HepG2 (cell line): ENCODE results near the gene ZNF394. TPM values are rescaled to one million over a fixed set of nuclear protein-coding genes. Genes with fewer than 3 reads are reported as not detected.
A peak's percentile ranks its signal among the peaks of the same experiment; 100 is the strongest.

Experiments used
- ATAC-seq: fragments of 200-7000 bp; cut with Tn5 transposase; 3 replicates; pipeline ENCODE4 v1.9.1; 2020; ENCODE audit warnings: mild to moderate bottlenecking, moderate library complexity
- BruUV-seq: library from RNA; stranded (reverse); fragments of 400-500 nt; replicated peaks from 2 replicates; lab custom pipeline; 2021; lab: Mats Ljungman, UMichigan
- CTCF ChIA-PET: fragments of 300-600 bp; formaldehyde crosslinking; extraction: SDS; loops from one replicate; lab custom pipeline; 2021; ENCODE audit warnings: low total read pairs, inconsistent platforms, low intra/inter-chr PET ratio; lab: Yijun Ruan, JAX
- POLR2A ChIA-PET: fragments of 350-600 bp; sonication (Branson Sonifier 250); formaldehyde crosslinking; loops from one replicate; lab custom pipeline; 2020; ENCODE audit warnings: antibody characterized with exemption, inconsistent platforms; lab: Yijun Ruan, JAX
- DNase-seq: peaks from one replicate; pipeline ENCODE4 v3.0.0-alpha.2; 2015; ENCODE audit warnings: low spot score
- FAIRE-seq: peaks from 3 replicates; lab custom pipeline; 2011; peaks lifted over from hg19 to GRCh38; lab: Jason Lieb, UNC
- H2AFZ ChIP-seq: one replicate; pipeline ENCODE4 v1.6.1; 2011; ENCODE audit warnings: low read length, inconsistent platforms
- H3K27ac ChIP-seq: fragments of 300-600 bp; 3 replicates; pipeline ENCODE4 v1.8.0; 2011; ENCODE audit warnings: mixed run types, mild to moderate bottlenecking, mixed read lengths, low read length, inconsistent platforms; ENCODE audit not compliant: insufficient read depth; ENCODE audit errors: extremely low read length
- H3K27me3 ChIP-seq, 2 experiments: fragments of 200-600 bp in 1 of 2; 2 replicates in 1 of 2; 3 replicates in 1 of 2; pipeline versions ENCODE4 v1.6.0 to v1.8.0; 2011; ENCODE audit warnings: low read length in 2 of 2, mild to moderate bottlenecking in 2 of 2, moderate library complexity in 2 of 2, inconsistent platforms in 1 of 2; ENCODE audit not compliant: insufficient read depth in 2 of 2, control insufficient read depth in 1 of 2
- H3K36me3 ChIP-seq, 2 experiments: fragments of 200-600 bp in 1 of 2; replicated peaks in 1 of 2; 2 replicates in 1 of 2; 3 replicates in 1 of 2; pipeline versions ENCODE4 v1.5.1 to v1.8.0; 2011; ENCODE audit warnings: low read length in 2 of 2, inconsistent platforms in 1 of 2; ENCODE audit not compliant: insufficient read depth in 2 of 2, control insufficient read depth in 1 of 2
- H3K4me1 ChIP-seq: 2 replicates; pipeline ENCODE4 v1.5.1; 2012; ENCODE audit warnings: low read length, inconsistent platforms; ENCODE audit not compliant: insufficient read depth
- H3K4me2 ChIP-seq: 2 replicates; pipeline ENCODE4 v1.6.0; 2011; ENCODE audit warnings: low read depth, low read length, inconsistent platforms
- H3K4me3 ChIP-seq, 3 experiments: fragments of 200-600 bp in 1 of 3; sonication (generic), shearing (Covaris generic) in 1 of 3; replicated peaks in 1 of 3; 2 replicates each; pipeline ENCODE4 v1.5.1; 2011 to 2016; ENCODE audit warnings: low read length in 3 of 3, inconsistent platforms in 2 of 3, low read depth in 2 of 3, mild to moderate bottlenecking in 2 of 3, control low read depth in 1 of 3, mixed read lengths in 1 of 3; ENCODE audit not compliant: insufficient read depth in 1 of 3
- H3K79me2 ChIP-seq: one replicate; pipeline ENCODE4 v1.6.1; 2011; ENCODE audit warnings: low read length, inconsistent platforms; ENCODE audit not compliant: insufficient read depth
- H3K9ac ChIP-seq: 2 replicates; pipeline ENCODE4 v1.6.0; 2011; ENCODE audit warnings: mild to moderate bottlenecking, low read depth, low read length, inconsistent platforms; ENCODE audit not compliant: insufficient read depth
- H3K9me3 ChIP-seq: 2 replicates; pipeline ENCODE4 v1.5.1; 2012; ENCODE audit warnings: mild to moderate bottlenecking, low read length
- H4K20me1 ChIP-seq: 2 replicates; pipeline ENCODE4 v1.6.0; 2011; ENCODE audit warnings: inconsistent platforms, mild to moderate bottlenecking, low read length, moderate library complexity; ENCODE audit not compliant: insufficient read depth
- CBX1 ChIP-seq: IDR thresholded peaks from one replicate; pipeline ENCODE4 v1.6.1; 2016; ENCODE audit warnings: antibody characterized with exemption, low read depth
- MNT ChIP-seq: fragments of 450-650 bp; IDR thresholded peaks from 2 replicates; pipeline ENCODE4 v1.6.1; 2016
- POLR2G ChIP-seq: fragments of 200-400 bp; formaldehyde crosslinking; IDR thresholded peaks from 2 replicates; pipeline ENCODE4 v1.6.1; 2018; ENCODE audit warnings: mild to moderate bottlenecking, low read depth, low read length, moderate library complexity
- RAD21 ChIP-seq: fragments of 450-650 bp; formaldehyde crosslinking; IDR thresholded peaks from 2 replicates; pipeline ENCODE4 v1.5.0; 2020; ENCODE audit warnings: mild to moderate bottlenecking
- TEAD3 ChIP-seq: optimal IDR thresholded peaks from 2 replicates; pipeline ENCODE3; 2016; ENCODE audit warnings: borderline replicate concordance
- ZFY ChIP-seq: sonication (generic); formaldehyde crosslinking; IDR thresholded peaks from 2 replicates; pipeline ENCODE4 v1.4.0; 2020; ENCODE audit warnings: missing genetic modification reagents
- ZNF33A ChIP-seq: sonication (generic); formaldehyde crosslinking; IDR thresholded peaks from 2 replicates; pipeline ENCODE4 v1.5.1; 2020; ENCODE audit warnings: missing genetic modification reagents, mild to moderate bottlenecking, moderate library complexity, borderline replicate concordance
- ZNF75D ChIP-seq: sonication (generic); formaldehyde crosslinking; IDR thresholded peaks from 2 replicates; pipeline ENCODE4 v1.8.1; 2023; ENCODE audit warnings: missing genetic modification reagents, mild to moderate bottlenecking, borderline replicate concordance
- WGBS: methylation state at CpG from one replicate; pipeline ENCODE4 v1.1.6; 2017; ENCODE audit warnings: low lambda C conversion rate; 5-methylcytosine and 5-hydroxymethylcytosine counted together
- in situ Hi-C: cut with HindIII; loops from 2 replicates; pipeline ENCODE4 v1.10.0; 2017; ENCODE audit warnings: low pct_unique_long_range_greater_than_20kb; ENCODE audit not compliant: extremely low pct_ligation_motif_present
- intact Hi-C: fragments of 100-400 bp; cut with micrococcal nuclease; formaldehyde crosslinking; loops from one replicate; pipeline ENCODE4 v1.10.0; 2022; ENCODE audit not compliant: unreplicated experiment
- polyA plus RNA-seq, 8 experiments: library from polyadenylated mRNA; depleted of rRNA in 3 of 8; stranded (reverse) in 7 of 8; unstranded in 1 of 8; fragments of >200 nt; fragmentation: Illumina TruSeq in 4 of 8; extraction: Trizol in 4 of 8; gene quantifications; 2 replicates each; pipeline versions ENCODE4 v1.2.1 to v1.2.3, GENCODE V29; 2011 to 2016; ENCODE audit warnings: low read depth in 4 of 8, missing spikeins in 1 of 8, mixed read lengths in 1 of 8; ENCODE audit not compliant: insufficient read depth in 1 of 8
- total RNA-seq, 5 experiments: library from RNA; depleted of rRNA; stranded (reverse); fragments of >200 nt; fragmentation: Illumina TruSeq; extraction: Trizol; gene quantifications; 2 replicates each; pipeline ENCODE4 v1.2.3, GENCODE V29; 2016; ENCODE audit warnings: low read depth in 1 of 5
- TF ChIP-seq, protein P1 (sequence below): IDR thresholded peaks from 2 replicates; pipeline ENCODE4 v1.6.1; 2018; ENCODE audit warnings: missing genetic modification reagents
- TF ChIP-seq, protein P2 (sequence below): sonication (generic); formaldehyde crosslinking; IDR thresholded peaks from 2 replicates; pipeline ENCODE4 v1.4.0; 2020; ENCODE audit warnings: missing genetic modification reagents
- TF ChIP-seq, protein P3 (sequence below): IDR thresholded peaks from 2 replicates; pipeline ENCODE4 v1.6.1; 2016; ENCODE audit warnings: missing biosample characterization, missing genetic modification reagents, low read depth

Gene ZNF394
- total and polyA plus RNA-seq, 2 of the 13 experiments (the other 11 are each of a cell fraction or from before 2014, with no cell fraction given) = 7.8 to 19.6 TPM

DNA sequence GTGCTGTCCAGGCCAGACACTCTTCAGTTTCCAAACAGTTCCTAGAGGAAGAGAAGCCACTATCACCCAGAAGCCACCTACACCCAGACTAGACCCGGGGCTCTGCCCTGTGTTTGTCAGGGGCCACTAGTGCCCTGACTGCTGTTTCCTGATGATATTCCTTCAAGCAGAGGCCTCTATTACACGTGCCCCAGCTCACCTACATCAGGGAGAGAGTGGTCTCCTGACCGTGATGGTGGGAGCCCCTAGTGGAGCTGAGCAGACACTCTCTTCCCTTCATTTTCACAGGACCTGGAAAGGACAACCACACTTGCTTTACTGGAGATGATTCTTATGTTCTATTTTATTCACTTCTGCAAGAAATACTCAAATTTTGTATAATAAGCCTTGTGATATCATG, 9.2 kb downstream of the ZNF394 start:
- TF ChIP-seq RAD21 (CRISPR knock-in tag) = 0 out of 2 replicates have a peak, but pooled peaks have one; percentile 9
- peak; percentile 41; the same call in 1 of the 2 replicates for TF ChIP-seq POLR2G
- TF ChIP-seq CBX1 = no peak
- in situ Hi-C loops = no loop called here
- no peaks in the 10 kb centered on the region for H3K27me3 ChIP-seq
- H3K4me2 ChIP-seq = no peak overlapping the region
- H3K4me1 ChIP-seq = peaks cover 9% of the 10 kb centered on the region
- ChIA-PET CTCF (no interaction called here), POLR2A (interaction anchor here (2.7 kb wide), 1 partner anchor 14 kb away, joined by 8 read pairs; the partner anchor contains the start of gene ZKSCAN5)
- no peak for FAIRE-seq
- ATAC-seq = peak; percentile 55
- BruUV-seq = no TSS peak
- DNase-seq = no peak
- no peaks in the 10 kb centered on the region for H3K79me2 ChIP-seq
- intact Hi-C loops = no loop called here
- no peaks in the 10 kb centered on the region for H3K9me3 ChIP-seq
- H2AFZ ChIP-seq = no peak overlapping the region
- no peak overlapping the region for H3K27ac ChIP-seq
- H3K36me3 ChIP-seq = peaks cover 8 to 26% of the 10 kb centered on the region in 2 experiments
- H4K20me1 ChIP-seq = no peaks in the 10 kb centered on the region
- no peak overlapping the region for H3K9ac ChIP-seq
- WGBS = 87% methylated on average over 3 of the region's 3 CpGs
- H3K4me3 ChIP-seq = no peak overlapping the region

GRCh38 chr7:99489235-99489634, 10.8 kb downstream of the ZNF394 start:
- FAIRE-seq = peak; percentile 78
- no TSS peak for BruUV-seq
- intact Hi-C loops = no loop called here
- peaks cover 8 to 25% of the 10 kb centered on the region in 2 experiments for H3K36me3 ChIP-seq
- H4K20me1 ChIP-seq = no peaks in the 10 kb centered on the region
- H3K4me3 ChIP-seq = no peak overlapping the region
- no peaks in the 10 kb centered on the region for H3K9me3 ChIP-seq
- H3K27me3 ChIP-seq = no peaks in the 10 kb centered on the region
- H3K4me2 ChIP-seq = no peak overlapping the region
- no peak overlapping the region for H3K9ac ChIP-seq
- WGBS = 29% methylated on average over 4 of the region's 4 CpGs
- peaks cover 9% of the 10 kb centered on the region for H3K4me1 ChIP-seq
- no peak overlapping the region for H3K27ac ChIP-seq
- ChIA-PET CTCF (no interaction called here), POLR2A (interaction anchor here (0.7 to 2.4 kb wide), 3 partner anchors 11 to 1763 kb away, joined by 4 to 8 read pairs (median 4); partner anchors contain the start of genes ZKSCAN5 and ZNF394)
- in situ Hi-C loops = no loop called here
- no peaks in the 10 kb centered on the region for H3K79me2 ChIP-seq
- peak; percentile 90 for ATAC-seq
- no peak overlapping the region for H2AFZ ChIP-seq
- peak; percentile 60 for DNase-seq
- TF ChIP-seq TEAD3 (CRISPR knock-in tag) = peak; percentile 54
- TF ChIP-seq ZNF33A (CRISPR knock-in tag) = no peak
- no peak for TF ChIP-seq ZNF75D
- TF ChIP-seq, protein P1, sequence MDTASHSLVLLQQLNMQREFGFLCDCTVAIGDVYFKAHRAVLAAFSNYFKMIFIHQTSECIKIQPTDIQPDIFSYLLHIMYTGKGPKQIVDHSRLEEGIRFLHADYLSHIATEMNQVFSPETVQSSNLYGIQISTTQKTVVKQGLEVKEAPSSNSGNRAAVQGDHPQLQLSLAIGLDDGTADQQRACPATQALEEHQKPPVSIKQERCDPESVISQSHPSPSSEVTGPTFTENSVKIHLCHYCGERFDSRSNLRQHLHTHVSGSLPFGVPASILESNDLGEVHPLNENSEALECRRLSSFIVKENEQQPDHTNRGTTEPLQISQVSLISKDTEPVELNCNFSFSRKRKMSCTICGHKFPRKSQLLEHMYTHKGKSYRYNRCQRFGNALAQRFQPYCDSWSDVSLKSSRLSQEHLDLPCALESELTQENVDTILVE (CRISPR knock-in tag) = no peak
- TF ChIP-seq, protein P2, sequence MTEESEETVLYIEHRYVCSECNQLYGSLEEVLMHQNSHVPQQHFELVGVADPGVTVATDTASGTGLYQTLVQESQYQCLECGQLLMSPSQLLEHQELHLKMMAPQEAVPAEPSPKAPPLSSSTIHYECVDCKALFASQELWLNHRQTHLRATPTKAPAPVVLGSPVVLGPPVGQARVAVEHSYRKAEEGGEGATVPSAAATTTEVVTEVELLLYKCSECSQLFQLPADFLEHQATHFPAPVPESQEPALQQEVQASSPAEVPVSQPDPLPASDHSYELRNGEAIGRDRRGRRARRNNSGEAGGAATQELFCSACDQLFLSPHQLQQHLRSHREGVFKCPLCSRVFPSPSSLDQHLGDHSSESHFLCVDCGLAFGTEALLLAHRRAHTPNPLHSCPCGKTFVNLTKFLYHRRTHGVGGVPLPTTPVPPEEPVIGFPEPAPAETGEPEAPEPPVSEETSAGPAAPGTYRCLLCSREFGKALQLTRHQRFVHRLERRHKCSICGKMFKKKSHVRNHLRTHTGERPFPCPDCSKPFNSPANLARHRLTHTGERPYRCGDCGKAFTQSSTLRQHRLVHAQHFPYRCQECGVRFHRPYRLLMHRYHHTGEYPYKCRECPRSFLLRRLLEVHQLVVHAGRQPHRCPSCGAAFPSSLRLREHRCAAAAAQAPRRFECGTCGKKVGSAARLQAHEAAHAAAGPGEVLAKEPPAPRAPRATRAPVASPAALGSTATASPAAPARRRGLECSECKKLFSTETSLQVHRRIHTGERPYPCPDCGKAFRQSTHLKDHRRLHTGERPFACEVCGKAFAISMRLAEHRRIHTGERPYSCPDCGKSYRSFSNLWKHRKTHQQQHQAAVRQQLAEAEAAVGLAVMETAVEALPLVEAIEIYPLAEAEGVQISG = peak; percentile 64; the same call in 1 of the 2 replicates
- TF ChIP-seq, protein P3, sequence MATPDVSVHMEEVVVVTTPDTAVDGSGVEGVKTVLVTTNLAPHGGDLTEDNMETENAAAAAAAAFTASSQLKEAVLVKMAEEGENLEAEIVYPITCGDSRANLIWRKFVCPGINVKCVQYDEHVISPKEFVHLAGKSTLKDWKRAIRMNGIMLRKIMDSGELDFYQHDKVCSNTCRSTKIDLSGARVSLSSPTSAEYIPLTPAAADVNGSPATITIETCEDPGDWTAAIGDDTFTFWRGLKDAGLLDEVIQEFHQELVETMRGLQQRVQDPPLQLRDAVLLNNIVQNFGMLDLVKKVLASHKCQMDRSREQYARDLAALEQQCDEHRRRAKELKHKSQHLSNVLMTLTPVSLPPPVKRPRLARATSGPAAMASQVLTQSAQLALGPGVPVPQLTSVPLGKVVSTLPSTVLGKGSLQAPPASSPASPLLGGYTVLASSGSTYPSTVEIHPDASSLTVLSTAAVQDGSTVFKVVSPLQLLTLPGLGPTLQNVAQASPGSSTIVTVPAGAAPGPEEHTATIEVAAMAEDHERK = no peak
- 0 out of 2 replicates have a peak, but pooled peaks have one; percentile 23 for TF ChIP-seq ZFY (CRISPR knock-in tag)
- peak; percentile 82 for TF ChIP-seq MNT
